ENCODE measurements around the gene KRT34. TPM values are rescaled to one million over a fixed set of nuclear protein-coding genes. Genes with fewer than 3 reads are reported as not detected.

KRT34 gene
- total RNA-seq, 1 experiment from 2014 or later: not detected

GRCh38 chr17:41403404-41404023 lies 21.4 kb upstream of the KRT34 start (continued):
- TF ChIP-seq, protein P1, sequence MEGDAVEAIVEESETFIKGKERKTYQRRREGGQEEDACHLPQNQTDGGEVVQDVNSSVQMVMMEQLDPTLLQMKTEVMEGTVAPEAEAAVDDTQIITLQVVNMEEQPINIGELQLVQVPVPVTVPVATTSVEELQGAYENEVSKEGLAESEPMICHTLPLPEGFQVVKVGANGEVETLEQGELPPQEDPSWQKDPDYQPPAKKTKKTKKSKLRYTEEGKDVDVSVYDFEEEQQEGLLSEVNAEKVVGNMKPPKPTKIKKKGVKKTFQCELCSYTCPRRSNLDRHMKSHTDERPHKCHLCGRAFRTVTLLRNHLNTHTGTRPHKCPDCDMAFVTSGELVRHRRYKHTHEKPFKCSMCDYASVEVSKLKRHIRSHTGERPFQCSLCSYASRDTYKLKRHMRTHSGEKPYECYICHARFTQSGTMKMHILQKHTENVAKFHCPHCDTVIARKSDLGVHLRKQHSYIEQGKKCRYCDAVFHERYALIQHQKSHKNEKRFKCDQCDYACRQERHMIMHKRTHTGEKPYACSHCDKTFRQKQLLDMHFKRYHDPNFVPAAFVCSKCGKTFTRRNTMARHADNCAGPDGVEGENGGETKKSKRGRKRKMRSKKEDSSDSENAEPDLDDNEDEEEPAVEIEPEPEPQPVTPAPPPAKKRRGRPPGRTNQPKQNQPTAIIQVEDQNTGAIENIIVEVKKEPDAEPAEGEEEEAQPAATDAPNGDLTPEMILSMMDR (IDR thresholded peaks at IDR 0.05 in 2 of 3, conservative IDR thresholded peaks at IDR 0.05 in 1 of 3; ENCODE audit: borderline replicate concordance in 1 of 3, insufficient read depth in 1 of 3, low read depth in 2 of 3, low read length in 2 of 3): no peak
- TF ChIP-seq POLR2AphosphoS5 (IDR thresholded peaks at IDR 0.05; ENCODE audit: low read depth, low read length): no peak

- peaks cover 0 to 4% of the 10 kb centered on the region in 2 experiments; a peak in 1 of 4 replicates for H3K36me3 ChIP-seq (ENCODE audit: control insufficient read depth in 1 of 2, insufficient read depth in 2 of 2, low read length in 2 of 2)
- no peak overlapping the region for H2AFZ ChIP-seq (ENCODE audit: low read depth, low read length, poor library complexity, severe bottlenecking)
- ChIA-PET POLR2A (no interaction called here), CTCF (interaction anchor here (0.6 kb wide), 1 partner anchor 1044 kb away, joined by 3 read pairs; no protein-coding TSS in a partner anchor), RAD21 (ENCODE audit: low non-redundant PET in 1 of 2, low total read pairs in 2 of 2, uncharacterized antibody in 2 of 2, unreplicated experiment in 2 of 2) (no interaction called here)
- TF ChIP-seq ZBTB33 (IDR thresholded peaks at IDR 0.05; ENCODE audit: extremely low read depth, insufficient replicate concordance, low read length) (no peak), CEBPB (IDR thresholded peaks at IDR 0.05; ENCODE audit: low read depth) (no peak), EZH2 (IDR thresholded peaks at IDR 0.05) (no peak), RAD21 (IDR thresholded peaks at IDR 0.05; ENCODE audit: low read depth) (no peak), SRF (IDR thresholded peaks at IDR 0.05; ENCODE audit: low read depth) (no peak), EGR1 (IDR thresholded peaks at IDR 0.05; ENCODE audit: low read depth) (no peak), POLR2A (IDR thresholded peaks at IDR 0.05; ENCODE audit: borderline replicate concordance, extremely low read depth, insufficient read depth, insufficient read length) (no peak), ZFX (IDR thresholded peaks at IDR 0.05) (no peak), POLR2AphosphoS5 (IDR thresholded peaks at IDR 0.05; ENCODE audit: low read depth, low read length) (no peak), SIN3A (IDR thresholded peaks at IDR 0.05; ENCODE audit: low read depth) (no peak), EZH2phosphoT487 (IDR thresholded peaks at IDR 0.05; ENCODE audit: borderline replicate concordance) (no peak), ZNF274 (IDR thresholded peaks at IDR 0.05; ENCODE audit: low read depth, low read length) (no peak), FOSL1 (IDR thresholded peaks at IDR 0.05; ENCODE audit: low read depth) (no peak), CBX3 (IDR thresholded peaks at IDR 0.05; ENCODE audit: low read depth) (no peak), SP1 (IDR thresholded peaks at IDR 0.05; ENCODE audit: low read depth) (no peak; the same call in 1 of the 2 replicates), ELF1 (IDR thresholded peaks at IDR 0.05; ENCODE audit: borderline replicate concordance, low read depth) (no peak)
- TF ChIP-seq, protein P2, sequence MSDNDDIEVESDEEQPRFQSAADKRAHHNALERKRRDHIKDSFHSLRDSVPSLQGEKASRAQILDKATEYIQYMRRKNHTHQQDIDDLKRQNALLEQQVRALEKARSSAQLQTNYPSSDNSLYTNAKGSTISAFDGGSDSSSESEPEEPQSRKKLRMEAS (IDR thresholded peaks at IDR 0.05): no peak
- TF ChIP-seq, protein P3, sequence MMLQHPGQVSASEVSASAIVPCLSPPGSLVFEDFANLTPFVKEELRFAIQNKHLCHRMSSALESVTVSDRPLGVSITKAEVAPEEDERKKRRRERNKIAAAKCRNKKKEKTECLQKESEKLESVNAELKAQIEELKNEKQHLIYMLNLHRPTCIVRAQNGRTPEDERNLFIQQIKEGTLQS (IDR thresholded peaks at IDR 0.05): no peak
- TF ChIP-seq, protein P1 (IDR thresholded peaks at IDR 0.05 in 2 of 3, conservative IDR thresholded peaks at IDR 0.05 in 1 of 3; ENCODE audit: borderline replicate concordance in 1 of 3, insufficient read depth in 1 of 3, low read depth in 2 of 3, low read length in 2 of 3): no peak
- no peaks in the 10 kb centered on the region for H3K9me2 ChIP-seq (ENCODE audit: insufficient read depth)
- intact Hi-C loops (cut with micrococcal nuclease): loop anchor here (10.0 kb wide), 2 partner anchors 243 to 597 kb away; no protein-coding TSS in a partner anchor
- H3K27ac ChIP-seq (ENCODE audit: low read depth, low read length): peak overlapping the region; percentile 60
- H3K9ac ChIP-seq (ENCODE audit: low read length): peak overlapping the region; percentile 4; the same call in 1 of the 2 replicates
- no peaks in the 10 kb centered on the region for H3K27me3 ChIP-seq (ENCODE audit: insufficient read depth, low read length)
- no peak for ATAC-seq
- peaks cover 0 to 8% of the 10 kb centered on the region in 2 experiments; a peak in 1 of 4 replicates for H3K9me3 ChIP-seq (ENCODE audit: control insufficient read depth in 1 of 2, insufficient read depth in 1 of 2, low read depth in 1 of 2, low read length in 2 of 2)
- H3K4me3 ChIP-seq (replicated peaks in 1 of 2; ENCODE audit: low read depth in 1 of 2, low read length in 2 of 2): no peak overlapping the region
- H3K4me1 ChIP-seq (ENCODE audit: control insufficient read depth in 1 of 2, insufficient read depth in 2 of 2, low read length in 2 of 2): peaks cover 43 to 73% of the 10 kb centered on the region in 2 experiments
- peak overlapping the region; percentile 0; the same call in 1 of the 2 replicates for H3K4me2 ChIP-seq (ENCODE audit: low read length)
- no peaks in the 10 kb centered on the region for H4K20me1 ChIP-seq (ENCODE audit: insufficient read depth)
- DNase-seq (ENCODE audit: low read depth, low spot score): no peak
- no peaks in the 10 kb centered on the region for H3K79me2 ChIP-seq (ENCODE audit: insufficient read depth, low read length)
- no TSS peak for BruUV-seq (replicated peaks)
These were observed 20.1 kb upstream of the KRT34 start for GRCh38 chr17:41402161-41402560.

Data from HCT116 (cell line).